HepG2 (cell line): ENCODE measurements around the gene NKD1. TPM values are rescaled to one million over a fixed set of nuclear protein-coding genes. Genes with fewer than 3 reads are reported as not detected.
A peak's percentile ranks its signal among the peaks of the same experiment; 100 is the strongest.

Source experiments
- ATAC-seq: fragments of 200-7000 bp; cut with Tn5 transposase; 3 replicates; pipeline ENCODE4 v1.9.1; 2020; ENCODE audit warnings: mild to moderate bottlenecking, moderate library complexity
- BruUV-seq: library from RNA; stranded (reverse); fragments of 400-500 nt; replicated peaks from 2 replicates; lab custom pipeline; 2021; lab: Mats Ljungman, UMichigan
- CTCF ChIA-PET: fragments of 300-600 bp; formaldehyde crosslinking; extraction: SDS; loops from one replicate; lab custom pipeline; 2021; ENCODE audit warnings: low total read pairs, inconsistent platforms, low intra/inter-chr PET ratio; lab: Yijun Ruan, JAX
- POLR2A ChIA-PET: fragments of 350-600 bp; sonication (Branson Sonifier 250); formaldehyde crosslinking; loops from one replicate; lab custom pipeline; 2020; ENCODE audit warnings: antibody characterized with exemption, inconsistent platforms; lab: Yijun Ruan, JAX
- DNase-seq: peaks from one replicate; pipeline ENCODE4 v3.0.0-alpha.2; 2015; ENCODE audit warnings: low spot score
- FAIRE-seq: peaks from 3 replicates; lab custom pipeline; 2011; peaks lifted over from hg19 to GRCh38; lab: Jason Lieb, UNC
- H2AFZ ChIP-seq: one replicate; pipeline ENCODE4 v1.6.1; 2011; ENCODE audit warnings: low read length, inconsistent platforms
- H3K27ac ChIP-seq: fragments of 300-600 bp; 3 replicates; pipeline ENCODE4 v1.8.0; 2011; ENCODE audit warnings: mixed run types, mild to moderate bottlenecking, mixed read lengths, low read length, inconsistent platforms; ENCODE audit not compliant: insufficient read depth; ENCODE audit errors: extremely low read length
- H3K27me3 ChIP-seq, 2 experiments: fragments of 200-600 bp in 1 of 2; 2 replicates in 1 of 2; 3 replicates in 1 of 2; pipeline versions ENCODE4 v1.6.0 to v1.8.0; 2011; ENCODE audit warnings: low read length in 2 of 2, mild to moderate bottlenecking in 2 of 2, moderate library complexity in 2 of 2, inconsistent platforms in 1 of 2; ENCODE audit not compliant: insufficient read depth in 2 of 2, control insufficient read depth in 1 of 2
- H3K36me3 ChIP-seq, 2 experiments: fragments of 200-600 bp in 1 of 2; replicated peaks in 1 of 2; 2 replicates in 1 of 2; 3 replicates in 1 of 2; pipeline versions ENCODE4 v1.5.1 to v1.8.0; 2011; ENCODE audit warnings: low read length in 2 of 2, inconsistent platforms in 1 of 2; ENCODE audit not compliant: insufficient read depth in 2 of 2, control insufficient read depth in 1 of 2
- H3K4me1 ChIP-seq: 2 replicates; pipeline ENCODE4 v1.5.1; 2012; ENCODE audit warnings: low read length, inconsistent platforms; ENCODE audit not compliant: insufficient read depth
- H3K4me2 ChIP-seq: 2 replicates; pipeline ENCODE4 v1.6.0; 2011; ENCODE audit warnings: low read depth, low read length, inconsistent platforms
- H3K4me3 ChIP-seq, 3 experiments: fragments of 200-600 bp in 1 of 3; sonication (generic), shearing (Covaris generic) in 1 of 3; replicated peaks in 1 of 3; 2 replicates each; pipeline ENCODE4 v1.5.1; 2011 to 2016; ENCODE audit warnings: low read length in 3 of 3, inconsistent platforms in 2 of 3, low read depth in 2 of 3, mild to moderate bottlenecking in 2 of 3, control low read depth in 1 of 3, mixed read lengths in 1 of 3; ENCODE audit not compliant: insufficient read depth in 1 of 3
- H3K79me2 ChIP-seq: one replicate; pipeline ENCODE4 v1.6.1; 2011; ENCODE audit warnings: low read length, inconsistent platforms; ENCODE audit not compliant: insufficient read depth
- H3K9ac ChIP-seq: 2 replicates; pipeline ENCODE4 v1.6.0; 2011; ENCODE audit warnings: mild to moderate bottlenecking, low read depth, low read length, inconsistent platforms; ENCODE audit not compliant: insufficient read depth
- H3K9me3 ChIP-seq: 2 replicates; pipeline ENCODE4 v1.5.1; 2012; ENCODE audit warnings: mild to moderate bottlenecking, low read length
- H4K20me1 ChIP-seq: 2 replicates; pipeline ENCODE4 v1.6.0; 2011; ENCODE audit warnings: inconsistent platforms, mild to moderate bottlenecking, low read length, moderate library complexity; ENCODE audit not compliant: insufficient read depth
- DNMT1 ChIP-seq: sonication (generic); formaldehyde crosslinking; IDR thresholded peaks from 2 replicates; pipeline ENCODE4 v1.5.1; 2020; ENCODE audit warnings: mild to moderate bottlenecking, missing genetic modification reagents
- HNRNPH1 ChIP-seq: fragments of 200-400 bp; formaldehyde crosslinking; optimal IDR thresholded peaks from 2 replicates; pipeline ENCODE3; 2017; ENCODE audit warnings: mild to moderate bottlenecking, low read depth, low read length
- NFYB ChIP-seq: sonication (generic); formaldehyde crosslinking; IDR thresholded peaks from 2 replicates; pipeline ENCODE4 v1.4.0; 2020; ENCODE audit warnings: missing genetic modification reagents
- POLR2A ChIP-seq, 2 experiments: IDR thresholded peaks; 2 replicates each; pipeline ENCODE4 v1.6.1; 2011; ENCODE audit warnings: low read depth in 2 of 2, low read length in 2 of 2, mild to moderate bottlenecking in 1 of 2, moderate library complexity in 1 of 2; ENCODE audit not compliant: insufficient read depth in 1 of 2
- POLR2AphosphoS5 ChIP-seq: IDR thresholded peaks from 2 replicates; pipeline ENCODE4 v1.6.1; 2012; ENCODE audit warnings: low read depth, low read length
- POLR2G ChIP-seq: fragments of 200-400 bp; formaldehyde crosslinking; IDR thresholded peaks from 2 replicates; pipeline ENCODE4 v1.6.1; 2018; ENCODE audit warnings: mild to moderate bottlenecking, low read depth, low read length, moderate library complexity
- RBM22 ChIP-seq: fragments of 200-400 bp; formaldehyde crosslinking; optimal IDR thresholded peaks from 2 replicates; pipeline ENCODE3; 2017; ENCODE audit warnings: mild to moderate bottlenecking, low read length, moderate library complexity
- SP5 ChIP-seq: IDR thresholded peaks from 2 replicates; pipeline ENCODE4 v1.6.1; 2016; ENCODE audit warnings: low read depth, borderline replicate concordance
- ZNF362 ChIP-seq: sonication (generic); formaldehyde crosslinking; IDR thresholded peaks from 2 replicates; pipeline ENCODE4 v1.4.0; 2020; ENCODE audit warnings: missing genetic modification reagents, mild to moderate bottlenecking, borderline replicate concordance
- WGBS: methylation state at CpG from one replicate; pipeline ENCODE4 v1.1.6; 2017; ENCODE audit warnings: low lambda C conversion rate; 5-methylcytosine and 5-hydroxymethylcytosine counted together
- in situ Hi-C: cut with HindIII; loops from 2 replicates; pipeline ENCODE4 v1.10.0; 2017; ENCODE audit warnings: low pct_unique_long_range_greater_than_20kb; ENCODE audit not compliant: extremely low pct_ligation_motif_present
- intact Hi-C: fragments of 100-400 bp; cut with micrococcal nuclease; formaldehyde crosslinking; loops from one replicate; pipeline ENCODE4 v1.10.0; 2022; ENCODE audit not compliant: unreplicated experiment
- polyA plus RNA-seq, 8 experiments: library from polyadenylated mRNA; depleted of rRNA in 3 of 8; stranded (reverse) in 7 of 8; unstranded in 1 of 8; fragments of >200 nt; fragmentation: Illumina TruSeq in 4 of 8; extraction: Trizol in 4 of 8; gene quantifications; 2 replicates each; pipeline versions ENCODE4 v1.2.1 to v1.2.3, GENCODE V29; 2011 to 2016; ENCODE audit warnings: low read depth in 4 of 8, missing spikeins in 1 of 8, mixed read lengths in 1 of 8; ENCODE audit not compliant: insufficient read depth in 1 of 8
- total RNA-seq, 5 experiments: library from RNA; depleted of rRNA; stranded (reverse); fragments of >200 nt; fragmentation: Illumina TruSeq; extraction: Trizol; gene quantifications; 2 replicates each; pipeline ENCODE4 v1.2.3, GENCODE V29; 2016; ENCODE audit warnings: low read depth in 1 of 5

Gene NKD1
- total and polyA plus RNA-seq, 2 of the 13 experiments (the other 11 are each of a cell fraction or from before 2014, with no cell fraction given): 70.4 to 121 TPM

- peaks cover 68% of the 10 kb centered on the region for H3K4me1 ChIP-seq
- H2AFZ ChIP-seq: no peak overlapping the region
- in situ Hi-C loops (no loop called here), intact Hi-C loops (no loop called here)
- H3K27ac ChIP-seq: no peak overlapping the region
- no peaks in the 10 kb centered on the region for H3K27me3 ChIP-seq
- H3K4me3 ChIP-seq: no peak overlapping the region
- no peak for DNase-seq
- no peak for ATAC-seq
- BruUV-seq: no TSS peak
- 90% methylated on average over 5 of the region's 5 CpGs for WGBS
- peaks cover 71 to 96% of the 10 kb centered on the region in 2 experiments for H3K36me3 ChIP-seq
- peaks cover 83% of the 10 kb centered on the region for H3K79me2 ChIP-seq
- H3K9ac ChIP-seq: no peak overlapping the region
- FAIRE-seq: no peak
- H4K20me1 ChIP-seq: peaks cover 98% of the 10 kb centered on the region
- TF ChIP-seq NFYB: no peak
- peak; percentile 16; the same call in 1 of the 2 replicates for TF ChIP-seq POLR2G
- TF ChIP-seq RBM22: peak; percentile 69
- ChIA-PET CTCF (no interaction called here), POLR2A (no interaction called here)
- H3K9me3 ChIP-seq: no peaks in the 10 kb centered on the region
- no peak overlapping the region for H3K4me2 ChIP-seq
Measured at GRCh38 chr16:50602126-50602525, 53.9 kb downstream of the NKD1 start.

GRCh38 chr16:50602531-50603205 lies 54.5 kb downstream of the NKD1 start:
- peaks cover 83% of the 10 kb centered on the region for H3K79me2 ChIP-seq
- ChIA-PET CTCF (no interaction called here), POLR2A (no interaction called here)
- H3K4me1 ChIP-seq: peaks cover 71% of the 10 kb centered on the region
- H3K27ac ChIP-seq: no peak overlapping the region
- TF ChIP-seq SP5 (no peak), ZNF362 (CRISPR knock-in tag) (no peak), POLR2AphosphoS5 (peak; percentile 25; the same call in 1 of the 2 replicates), HNRNPH1 (peak; percentile 37), RBM22 (peak; percentile 97), DNMT1 (0 out of 2 replicates have a peak, but pooled peaks have one; percentile 30), POLR2A (IDR thresholded peaks at IDR 0.05; ENCODE audit: insufficient read depth in 1 of 2, low read depth in 2 of 2, low read length in 2 of 2) (peak in 1 of 2 experiments; percentile 60; a peak in 2 of 4 replicates)
- peaks cover 68 to 97% of the 10 kb centered on the region in 2 experiments for H3K36me3 ChIP-seq
- no peak overlapping the region for H3K4me3 ChIP-seq
- WGBS: 96% methylated on average over 14 of the region's 14 CpGs
- DNase-seq (no peak), FAIRE-seq (no peak), ATAC-seq (no peak)
- no peak overlapping the region for H3K4me2 ChIP-seq
- intact Hi-C loops (no loop called here), in situ Hi-C loops (no loop called here)
- no peaks in the 10 kb centered on the region for H3K9me3 ChIP-seq
- no peak overlapping the region for H3K9ac ChIP-seq
- peaks cover 98% of the 10 kb centered on the region for H4K20me1 ChIP-seq
- H2AFZ ChIP-seq: no peak overlapping the region
- H3K27me3 ChIP-seq: no peaks in the 10 kb centered on the region
- no TSS peak for BruUV-seq
